ENCODE measurements around the gene COL21A1.

The COL21A1 gene

GRCh38 chr6:56246541-56246880 is 869 bp downstream of the COL21A1 start:
- no peak for DNase-seq
- intact Hi-C loops (cut with DNase I): no loop called here

GRCh38 chr6:56245903-56246351 is 1.5 kb downstream of the COL21A1 start:
- DNase-seq: no peak

GRCh38 chr6:56244528-56245253 is 2.7 kb downstream of the COL21A1 start:
- intact Hi-C loops (cut with DNase I): no loop called here
- DNase-seq: no peak

More at GRCh38 chr6:56245903-56246351, 1.5 kb downstream of the COL21A1 start:
- intact Hi-C loops (cut with DNase I): no loop called here

- no peak for DNase-seq
- intact Hi-C loops (cut with DNase I): no loop called here
Observed at GRCh38 chr6:56244089-56244488, 3.3 kb downstream of the COL21A1 start.

GRCh38 chr6:56243518-56244070 is 3.8 kb downstream of the COL21A1 start:
- no peak for DNase-seq
- intact Hi-C loops (cut with DNase I): no loop called here

- no peak for DNase-seq
- intact Hi-C loops (cut with DNase I): no loop called here
Observed at GRCh38 chr6:56242346-56242745, 5.0 kb downstream of the COL21A1 start.

- intact Hi-C loops (cut with DNase I): no loop called here
- no peak for DNase-seq
Observed at GRCh38 chr6:56241124-56241802, 6.1 kb downstream of the COL21A1 start.

- DNase-seq: no peak
- intact Hi-C loops (cut with DNase I): no loop called here
Observed at GRCh38 chr6:56238352-56238751, 9.0 kb downstream of the COL21A1 start.

- intact Hi-C loops (cut with DNase I): no loop called here
- DNase-seq: no peak
Observed at GRCh38 chr6:56235245-56235644, 12.1 kb downstream of the COL21A1 start.

- DNase-seq: no peak
- intact Hi-C loops (cut with DNase I): no loop called here
Observed at GRCh38 chr6:56232436-56232835, 14.9 kb downstream of the COL21A1 start.

- no peak for DNase-seq
- intact Hi-C loops (cut with DNase I): no loop called here
Observed at GRCh38 chr6:56231827-56232226, 15.6 kb downstream of the COL21A1 start.

GRCh38 chr6:56230976-56231566 is 16.3 kb downstream of the COL21A1 start:
- intact Hi-C loops (cut with DNase I): no loop called here
- DNase-seq: no peak

GRCh38 chr6:56227071-56227879 is 20.1 kb downstream of the COL21A1 start:
- DNase-seq: no peak
- intact Hi-C loops (cut with DNase I): no loop called here

- no peak for DNase-seq
- intact Hi-C loops (cut with DNase I): no loop called here
Observed at GRCh38 chr6:56223995-56224394, 23.4 kb downstream of the COL21A1 start.

GRCh38 chr6:56222499-56222898 is 24.9 kb downstream of the COL21A1 start:
- DNase-seq: no peak
- intact Hi-C loops (cut with DNase I): no loop called here

GRCh38 chr6:56220078-56220477 is 27.3 kb downstream of the COL21A1 start:
- DNase-seq: no peak
- intact Hi-C loops (cut with DNase I): no loop called here

- intact Hi-C loops (cut with DNase I): no loop called here
- DNase-seq: no peak
Observed at GRCh38 chr6:56214703-56215101, 32.7 kb downstream of the COL21A1 start.

GRCh38 chr6:56214041-56214702 is 33.2 kb downstream of the COL21A1 start:
- intact Hi-C loops (cut with DNase I): no loop called here
- no peak for DNase-seq

- intact Hi-C loops (cut with DNase I): no loop called here
- no peak for DNase-seq
Observed at GRCh38 chr6:56211724-56212123, 35.7 kb downstream of the COL21A1 start.

GRCh38 chr6:56204134-56204533 is 43.2 kb downstream of the COL21A1 start:
- intact Hi-C loops (cut with DNase I): no loop called here

More at GRCh38 chr6:56204134-56204533, 43.2 kb downstream of the COL21A1 start:
- DNase-seq: peak in 1 of 10 donors; percentile 35

Data from posterior cingulate gyrus (tissue), 11 donors.